HG03039 (cell line): ENCODE results near the gene MAPK6.
A peak's percentile ranks its signal among the peaks of the same experiment; 100 is the strongest.

Experiments
- ATAC-seq: cut with Tn5 transposase; IDR thresholded peaks from one replicate; pipeline ENCODE4 v1.9.1; 2021; ENCODE audit warnings: mild to moderate bottlenecking, moderate library complexity; ENCODE audit not compliant: unreplicated experiment

The MAPK6 gene

GRCh38 chr15:52102463-52102862 lies 83.4 kb downstream of the MAPK6 start:
- no peak for ATAC-seq

GRCh38 chr15:52103217-52104207 lies 84.5 kb downstream of the MAPK6 start:
- ATAC-seq: peak; percentile 61

DNA sequence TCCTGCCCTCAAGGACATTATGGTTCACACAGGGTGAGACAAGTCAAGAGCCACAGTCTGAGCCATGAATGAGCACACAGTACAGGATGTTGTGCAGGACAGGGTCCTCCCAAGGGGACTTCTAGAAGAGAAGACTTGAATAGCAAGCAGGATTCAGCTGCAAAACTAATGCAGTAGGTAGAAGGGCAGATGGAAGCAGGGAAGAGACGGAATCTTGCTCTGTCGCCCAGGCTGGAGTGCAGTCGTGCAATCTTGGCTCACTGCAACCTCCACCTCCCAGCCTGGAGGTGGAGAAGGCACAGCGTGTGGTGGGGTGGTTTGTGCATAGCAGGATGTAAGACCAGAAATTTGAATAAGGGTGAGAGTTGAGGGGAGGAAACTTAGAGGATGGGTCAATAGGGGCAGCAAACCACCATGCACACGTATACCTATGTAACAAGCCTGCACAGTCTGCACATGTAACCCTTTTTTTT lies 85.5 kb downstream of the MAPK6 start:
- ATAC-seq: peak; percentile 32

DNA sequence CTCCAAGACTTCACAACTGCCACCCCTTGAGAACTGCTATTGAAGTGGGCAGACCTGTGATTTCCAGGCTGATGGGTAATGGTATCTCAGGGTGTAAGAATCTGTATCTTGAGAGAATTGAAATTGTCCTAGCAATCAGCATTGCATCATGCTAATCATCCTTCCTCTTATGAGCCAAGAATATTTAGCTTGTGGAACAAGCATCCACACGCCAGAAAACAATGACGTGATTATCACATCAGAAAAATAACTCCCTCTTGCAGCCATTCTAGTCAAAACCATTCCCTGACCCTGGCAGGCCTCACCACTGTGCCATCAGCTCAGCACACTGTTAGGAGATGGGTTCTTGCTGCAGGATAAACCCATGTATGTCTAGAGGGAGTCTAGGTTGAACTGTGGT lies 86.8 kb downstream of the MAPK6 start:
- no peak for ATAC-seq

DNA sequence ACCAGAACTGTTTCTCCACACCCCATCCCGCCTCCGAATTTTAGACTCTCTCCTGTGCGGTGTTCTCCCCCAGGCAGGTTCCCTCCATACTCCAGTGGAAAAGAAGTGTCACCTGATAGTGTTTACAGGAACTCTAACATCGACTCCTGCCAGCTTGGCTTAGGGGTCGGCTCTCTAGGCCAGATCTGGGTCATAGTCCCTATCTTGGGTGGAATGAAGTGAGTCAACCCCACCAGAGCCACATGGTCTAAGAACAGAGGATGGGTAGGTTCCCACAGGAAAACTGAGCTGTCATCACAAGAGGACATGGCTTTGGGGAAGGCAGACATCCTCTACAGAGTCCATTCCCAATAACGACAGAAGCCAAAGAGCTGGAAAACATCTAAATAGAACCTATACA lies 87.6 kb downstream of the MAPK6 start:
- no peak for ATAC-seq

GRCh38 chr15:52107238-52107637 lies 88.2 kb downstream of the MAPK6 start:
- ATAC-seq: no peak

DNA sequence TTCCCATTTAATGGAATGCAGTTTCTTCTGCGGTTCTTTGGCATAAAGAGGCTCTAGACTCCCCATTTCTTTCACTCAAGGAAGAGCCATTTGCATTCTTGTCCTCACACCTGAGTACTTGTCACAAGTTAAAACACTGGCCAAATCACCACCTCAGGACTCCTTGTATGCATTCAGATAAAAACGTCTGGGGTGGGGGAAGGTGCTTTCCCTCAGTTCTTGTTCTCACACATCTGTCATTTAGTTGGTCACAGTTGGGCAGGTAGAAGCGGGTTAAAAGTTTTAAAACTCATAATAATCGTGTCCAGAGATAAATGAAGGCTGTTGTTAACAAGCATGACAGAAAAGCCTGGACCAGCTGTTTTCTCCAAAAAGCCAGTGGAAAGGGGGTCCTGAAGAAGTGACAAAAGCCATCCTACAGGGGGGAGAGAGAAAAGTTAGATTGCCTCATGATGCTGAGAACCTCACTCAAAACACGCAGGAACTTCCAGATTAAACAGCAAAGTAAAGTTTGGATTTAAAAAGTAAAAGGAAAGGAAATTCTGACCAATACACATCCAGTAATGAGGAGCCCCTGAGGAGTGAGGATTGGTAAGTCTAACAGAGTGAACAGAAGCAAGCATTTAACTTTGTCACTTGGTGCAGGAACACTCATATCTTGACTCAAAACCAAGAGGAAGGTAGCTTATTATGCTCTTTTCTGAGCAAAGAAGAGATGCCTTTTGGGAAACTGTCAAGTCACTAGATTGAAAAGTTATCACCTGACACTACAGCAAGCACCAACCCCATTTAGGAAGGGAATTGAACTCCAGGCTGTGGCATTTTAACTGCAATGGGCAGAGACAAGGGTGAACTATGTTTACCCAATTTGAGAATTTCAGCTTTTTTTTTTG lies 90.8 kb downstream of the MAPK6 start:
- peak; percentile 42 for ATAC-seq

GRCh38 chr15:52111517-52112202 lies 92.6 kb downstream of the MAPK6 start:
- ATAC-seq: no peak

GRCh38 chr15:52112203-52112750 lies 93.3 kb downstream of the MAPK6 start:
- no peak for ATAC-seq

DNA sequence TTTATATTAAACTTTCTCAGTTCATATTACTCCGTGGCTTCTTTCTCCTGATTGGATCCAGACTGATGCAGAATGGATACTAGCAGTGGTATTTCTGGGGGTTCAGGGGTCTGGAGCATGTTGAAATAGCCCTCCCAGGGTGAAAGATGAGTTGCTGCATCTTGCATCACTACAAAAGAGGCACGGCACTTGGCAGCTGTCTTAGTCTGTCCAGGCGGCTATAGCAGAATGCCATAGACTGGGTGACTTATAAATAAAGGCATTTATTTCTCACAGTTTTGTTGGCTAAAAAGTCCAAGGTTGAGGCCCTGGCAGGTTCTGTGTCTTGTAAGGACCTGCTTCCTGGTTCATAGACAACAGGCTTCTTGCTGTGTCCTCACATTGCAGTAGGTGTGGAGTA lies 94.2 kb downstream of the MAPK6 start:
- ATAC-seq: no peak

DNA sequence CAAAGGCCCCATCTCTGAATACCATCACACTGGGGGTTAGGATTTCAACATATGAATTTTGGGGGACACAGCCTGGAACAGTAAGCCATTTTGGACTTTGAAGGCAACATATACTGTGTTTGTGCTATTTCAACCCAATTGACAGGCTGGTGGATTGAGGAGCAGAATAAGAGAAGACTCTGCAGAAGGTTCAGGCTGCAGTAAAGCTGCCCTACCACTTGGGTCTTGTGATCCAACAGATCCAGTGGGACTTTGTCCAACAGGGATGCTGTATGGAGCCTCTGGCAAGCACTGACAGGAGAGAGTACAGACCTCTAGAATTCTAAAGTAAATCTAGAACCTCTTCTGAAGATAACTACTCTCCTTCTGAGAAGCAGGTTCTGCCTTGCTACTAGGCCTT lies 94.7 kb downstream of the MAPK6 start:
- no peak for ATAC-seq

- ATAC-seq: no peak
These were observed 95.4 kb downstream of the MAPK6 start for GRCh38 chr15:52114261-52115055.

- no peak for ATAC-seq
These were observed 96.8 kb downstream of the MAPK6 start for GRCh38 chr15:52115598-52116427.
